ENCODE measurements around the gene NDUFB6. TPM values are rescaled to one million over a fixed set of nuclear protein-coding genes. Genes with fewer than 3 reads are reported as not detected.
"Not testable (repeated sequence)": the region's sequence is repeated elsewhere in the genome, so short reads cannot be mapped to it uniquely, and the experiment has no call there.

Gene NDUFB6
- total and polyA plus RNA-seq, 2 experiments from 2014 or later: 50.3 to 251 TPM

GRCh38 chr9:32552172-32552872 lies 20.6 kb downstream of the NDUFB6 start, which contains the start of the genes SMIM27 and TOPORS:
Gene SMIM27 (plus strand): TSS chr9:32552327. CDS start chr9:32552435, 108 bp downstream.
Gene TOPORS (minus strand): TSS chr9:32552586. CDS start chr9:32552436, 150 bp downstream.
- Histone ChIP-seq H3K4me1 (ENCODE audit: low read depth) (peaks cover 7% of the 10 kb centered on the region), H3K36me3 (no peaks in the 10 kb centered on the region), H3K27ac (peak within 1 kb of the TSS; percentile 98), H3K9me3 (ENCODE audit: low read depth) (no peaks in the 10 kb centered on the region), H3K27me3 (no peaks in the 10 kb centered on the region), H3K4me3 (peak within 1 kb of the TSS; percentile 82)
- DNase-seq (ENCODE audit: low read depth in 1 of 2, low spot score in 1 of 2): peak; percentile 94
- TF ChIP-seq, protein P1, sequence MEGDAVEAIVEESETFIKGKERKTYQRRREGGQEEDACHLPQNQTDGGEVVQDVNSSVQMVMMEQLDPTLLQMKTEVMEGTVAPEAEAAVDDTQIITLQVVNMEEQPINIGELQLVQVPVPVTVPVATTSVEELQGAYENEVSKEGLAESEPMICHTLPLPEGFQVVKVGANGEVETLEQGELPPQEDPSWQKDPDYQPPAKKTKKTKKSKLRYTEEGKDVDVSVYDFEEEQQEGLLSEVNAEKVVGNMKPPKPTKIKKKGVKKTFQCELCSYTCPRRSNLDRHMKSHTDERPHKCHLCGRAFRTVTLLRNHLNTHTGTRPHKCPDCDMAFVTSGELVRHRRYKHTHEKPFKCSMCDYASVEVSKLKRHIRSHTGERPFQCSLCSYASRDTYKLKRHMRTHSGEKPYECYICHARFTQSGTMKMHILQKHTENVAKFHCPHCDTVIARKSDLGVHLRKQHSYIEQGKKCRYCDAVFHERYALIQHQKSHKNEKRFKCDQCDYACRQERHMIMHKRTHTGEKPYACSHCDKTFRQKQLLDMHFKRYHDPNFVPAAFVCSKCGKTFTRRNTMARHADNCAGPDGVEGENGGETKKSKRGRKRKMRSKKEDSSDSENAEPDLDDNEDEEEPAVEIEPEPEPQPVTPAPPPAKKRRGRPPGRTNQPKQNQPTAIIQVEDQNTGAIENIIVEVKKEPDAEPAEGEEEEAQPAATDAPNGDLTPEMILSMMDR (IDR thresholded peaks at IDR 0.05; ENCODE audit: low read depth, low read length): no peak

DNA sequence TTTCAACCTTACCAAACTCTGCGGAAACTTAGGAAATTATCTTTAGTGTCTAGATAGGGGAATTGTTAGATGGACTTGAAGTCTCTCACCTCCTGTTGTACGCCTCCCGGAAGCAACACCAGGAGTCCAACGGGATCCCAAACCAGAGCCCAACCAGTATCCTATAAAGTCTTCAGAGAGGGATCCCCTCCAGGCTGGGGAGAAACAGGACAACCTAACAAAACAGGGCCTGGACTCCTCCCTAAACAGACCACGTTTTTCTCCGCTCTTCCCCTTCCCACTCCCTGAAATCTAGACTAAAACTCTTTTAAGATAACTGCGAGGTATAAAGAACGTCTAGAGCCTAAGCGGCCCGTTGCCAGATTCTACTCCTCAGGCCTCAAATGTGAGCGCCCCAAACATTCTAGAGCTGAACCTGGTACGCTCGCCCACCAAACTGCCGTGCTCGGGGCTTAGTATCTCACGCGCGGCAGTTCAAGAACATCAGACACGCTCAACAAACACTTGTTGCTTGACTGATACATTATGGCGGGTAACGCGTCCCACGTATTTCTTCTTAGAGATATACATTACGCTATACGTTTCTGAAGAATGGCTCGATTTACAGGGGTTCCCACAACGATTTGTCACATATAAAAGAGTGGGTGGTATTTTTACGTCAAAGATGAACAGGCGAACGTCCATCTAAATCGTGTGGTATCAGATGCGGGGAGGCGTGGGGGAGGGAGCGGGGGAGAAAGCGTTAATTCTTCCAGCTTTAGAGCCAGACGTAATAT lies 21.5 kb downstream of the NDUFB6 start:
- peak; percentile 59 to 61 for DNase-seq (ENCODE audit: low read depth in 1 of 2, low spot score in 1 of 2)
- Histone ChIP-seq H3K9me3 (ENCODE audit: low read depth) (no peaks in the 10 kb centered on the region), H3K4me3 (peak overlapping the region; percentile 82), H3K27ac (peak overlapping the region; percentile 98), H3K36me3 (no peaks in the 10 kb centered on the region), H3K4me1 (ENCODE audit: low read depth) (peaks cover 7% of the 10 kb centered on the region), H3K27me3 (no peaks in the 10 kb centered on the region)
- TF ChIP-seq, protein P1 (IDR thresholded peaks at IDR 0.05; ENCODE audit: low read depth, low read length): no peak

GRCh38 chr9:32550562-32551275 lies 22.2 kb downstream of the NDUFB6 start:
- H3K9me3 ChIP-seq (ENCODE audit: low read depth): no peaks in the 10 kb centered on the region
- no peaks in the 10 kb centered on the region for H3K27me3 ChIP-seq
- H3K4me1 ChIP-seq (ENCODE audit: low read depth): peaks cover 7% of the 10 kb centered on the region
- peak; percentile 95 to 98 for DNase-seq (ENCODE audit: low read depth in 1 of 2, low spot score in 1 of 2)
- H3K27ac ChIP-seq: peak overlapping the region; percentile 98
- H3K4me3 ChIP-seq: peak overlapping the region; percentile 82
- TF ChIP-seq, protein P1 (IDR thresholded peaks at IDR 0.05; ENCODE audit: low read depth, low read length): peak; percentile 17
- H3K36me3 ChIP-seq: no peaks in the 10 kb centered on the region

- H3K4me3 ChIP-seq: peak overlapping the region; percentile 82
- DNase-seq (ENCODE audit: low read depth in 1 of 2, low spot score in 1 of 2): peak; percentile 18 to 35
Observed at GRCh38 chr9:32550150-32550561, 22.8 kb downstream of the NDUFB6 start.

GRCh38 chr9:32548213-32548612 lies 24.7 kb downstream of the NDUFB6 start:
- not testable (repeated sequence) for H3K4me3 ChIP-seq; H3K27me3 ChIP-seq; H3K36me3 ChIP-seq; H3K27ac ChIP-seq; H3K4me1 ChIP-seq (ENCODE audit: low read depth); DNase-seq (ENCODE audit: low read depth in 1 of 2, low spot score in 1 of 2); H3K9me3 ChIP-seq (ENCODE audit: low read depth)

More at GRCh38 chr9:32550150-32550561, 22.8 kb downstream of the NDUFB6 start:
- Histone ChIP-seq H3K27me3 (no peaks in the 10 kb centered on the region), H3K36me3 (no peaks in the 10 kb centered on the region), H3K27ac (peak overlapping the region; percentile 96), H3K9me3 (ENCODE audit: low read depth) (no peaks in the 10 kb centered on the region), H3K4me1 (ENCODE audit: low read depth) (peaks cover 7% of the 10 kb centered on the region)
- TF ChIP-seq, protein P1 (IDR thresholded peaks at IDR 0.05; ENCODE audit: low read depth, low read length): peak; percentile 12
